Adrenal gland (tissue), 12 donors: ENCODE results near the gene LMCD1. TPM values are rescaled to one million over a fixed set of nuclear protein-coding genes. Genes with fewer than 3 reads are reported as not detected.

Source experiments
- DNase-seq, 7 donors: peaks; one replicate each; pipeline ENCODE4 v3.0.0-alpha.2; 2019 to 2020
- H3K27ac ChIP-seq, 5 donors: fragments of 200-600 bp; sonication (generic) in 4 of 5; 1 replicate in 3 of 5; 2 replicates in 2 of 5; pipeline versions ENCODE4 v1.5.1 to v1.8.0; 2016 to 2020; ENCODE audit warnings: mild to moderate bottlenecking in 1 of 5
- H3K27me3 ChIP-seq: fragments of 200-600 bp; 2 replicates; pipeline ENCODE4 v1.8.0; 2021
- H3K36me3 ChIP-seq, 2 donors: fragments of 200-600 bp; replicated peaks in 1 of 2; 1 replicate in 1 of 2; 2 replicates in 1 of 2; pipeline versions ENCODE4 v1.5.1 to v1.8.0; 2018 to 2022
- H3K4me1 ChIP-seq, 2 donors: fragments of 200-600 bp; replicated peaks in 1 of 2; 1 replicate in 1 of 2; 2 replicates in 1 of 2; pipeline versions ENCODE4 v1.5.1 to v1.8.0; 2018 to 2021
- H3K4me3 ChIP-seq, 4 donors: fragments of 200-600 bp; sonication (generic) in 3 of 4; one replicate each; pipeline ENCODE4 v1.5.1; 2016 to 2018
- H3K9me3 ChIP-seq, 3 donors: fragments of 200-600 bp; sonication (generic) in 1 of 3; replicated peaks in 1 of 3; 1 replicate in 2 of 3; 2 replicates in 1 of 3; pipeline versions ENCODE4 v1.5.1 to v1.8.0; 2016 to 2021
- CTCF ChIP-seq, 6 experiments: fragments of 450-650 bp in 4 of 6; fragments of 200-600 bp in 2 of 6; sonication (generic) in 1 of 6; IDR thresholded peaks; 1 replicate in 5 of 6; 2 replicates in 1 of 6; pipeline versions ENCODE4 v1.5.1 to v1.8.0; 2016 to 2021; ENCODE audit warnings: antibody characterized with exemption in 6 of 6, mild to moderate bottlenecking in 2 of 6, moderate library complexity in 1 of 6
- POLR2A ChIP-seq, 2 donors: fragments of 450-650 bp; IDR thresholded peaks; one replicate each; pipeline ENCODE4 v1.6.1; 2017; ENCODE audit warnings: antibody characterized with exemption in 2 of 2, mild to moderate bottlenecking in 2 of 2, moderate library complexity in 1 of 2
- WGBS, 4 donors: extraction: QIAGEN DNeasy Blood & Tissue Kit in 2 of 4; methylation state at CpG; one replicate each; pipeline versions ENCODE4 v1.1.5 to v1.1.7; 2013 to 2017; 5-methylcytosine and 5-hydroxymethylcytosine counted together
- intact Hi-C, 2 donors: fragments of 100-400 bp; cut with DNase I; formaldehyde crosslinking; loops; one replicate each; pipeline versions ENCODE4 v1.14.1 to v1.15.0; 2022 to 2023
- polyA plus RNA-seq, 3 donors: library from polyadenylated mRNA; stranded (reverse); fragments of 200-250 nt in 2 of 3; fragments of 350-450 nt in 1 of 3; fragmentation: Illumina TruSeq in 1 of 3; extraction: RNeasy Lipid Tissue Mini Kit (QIAGEN cat#74804) in 1 of 3; gene quantifications; one replicate each; pipeline ENCODE4 v1.2.3, GENCODE V29; 2013 to 2014
- total RNA-seq, 9 donors: library from RNA; depleted of rRNA in 4 of 9; stranded (reverse); fragments of >200 nt in 4 of 9; fragments of 120-200 nt in 1 of 9; fragmentation: NEBNext Ultra II Directional in 1 of 9; extraction: Animal tissue kit (Norgen Biotek cat#: 25700) in 1 of 9; gene quantifications; one replicate each; pipeline versions ENCODE4 v1.1.0 to v1.2.4, GENCODE V29; 2013 to 2023
- donor health status: healthy with polysubstance abuse.
- donor health status: Bipolar disorder and iron deficiency.
- donor health status: DM: yes; HTN: yes; CAD: no.
- donor health status: DM: no; HTN: no; CAD: no.
- donor health status: DM: no; HTN: no; CAD: no.
- donor health status: DM: yes; HTN: yes; CAD: no.

The LMCD1 gene
- total and polyA plus RNA-seq, 12 donors, result 4.8 to 26.5 (median 16.1) TPM

- no peak for DNase-seq
- TF ChIP-seq CTCF (IDR thresholded peaks at IDR 0.05) (no peak), POLR2A (IDR thresholded peaks at IDR 0.05) (no peak)
- no peaks in the 10 kb centered on the region for H3K36me3 ChIP-seq
- H3K4me3 ChIP-seq, result no peak overlapping the region
- 75 to 92% (median 86%) methylated on average over 6 of the region's 6 CpGs for WGBS, 4 donors
- H3K9me3 ChIP-seq, result no peaks in the 10 kb centered on the region
- intact Hi-C loops, result no loop called here
- peaks cover 0 to 19% of the 10 kb centered on the region in 2 donors for H3K4me1 ChIP-seq
- H3K27me3 ChIP-seq, result no peaks in the 10 kb centered on the region
- H3K27ac ChIP-seq, result peak overlapping the region in 1 of 5 donors; percentile 49
Observed at GRCh38 chr3:8576436-8576835, 74.8 kb downstream of the LMCD1 start.

- no peaks in the 10 kb centered on the region for H3K27me3 ChIP-seq
- H3K9me3 ChIP-seq, result no peaks in the 10 kb centered on the region
- H3K4me1 ChIP-seq, result peaks cover 0 to 14% of the 10 kb centered on the region in 2 donors
- no peak for TF ChIP-seq POLR2A (IDR thresholded peaks at IDR 0.05)
- TF ChIP-seq CTCF (IDR thresholded peaks at IDR 0.05), result no peak
- peak in 1 of 7 donors; percentile 49 for DNase-seq
- peak overlapping the region in 1 of 5 donors; percentile 49 for H3K27ac ChIP-seq
- 58 to 78% (median 76%) methylated on average over 2 to 5 of the region's 5 CpGs for WGBS, 4 donors
- no peaks in the 10 kb centered on the region for H3K36me3 ChIP-seq
- intact Hi-C loops, result no loop called here
- no peak overlapping the region for H3K4me3 ChIP-seq
Observed at GRCh38 chr3:8576841-8577571, 75.4 kb downstream of the LMCD1 start.

- 85 to 91% (median 89%) methylated on average over 4 of the region's 4 CpGs for WGBS, 4 donors
- Histone ChIP-seq H3K9me3 (no peaks in the 10 kb centered on the region), H3K36me3 (no peaks in the 10 kb centered on the region), H3K27ac (no peak overlapping the region), H3K4me1 (peaks cover 0 to 11% of the 10 kb centered on the region in 2 donors), H3K27me3 (no peaks in the 10 kb centered on the region), H3K4me3 (no peak overlapping the region)
- no peak for TF ChIP-seq POLR2A (IDR thresholded peaks at IDR 0.05)
- TF ChIP-seq CTCF (IDR thresholded peaks at IDR 0.05), result no peak
- DNase-seq, result no peak
- intact Hi-C loops, result no loop called here
Observed at GRCh38 chr3:8578282-8578681, 76.7 kb downstream of the LMCD1 start.

GRCh38 chr3:8579096-8579495 lies 77.5 kb downstream of the LMCD1 start:
- Histone ChIP-seq H3K4me3 (no peak overlapping the region), H3K27ac (no peak overlapping the region), H3K36me3 (no peaks in the 10 kb centered on the region), H3K27me3 (no peaks in the 10 kb centered on the region), H3K4me1 (peaks cover 0 to 11% of the 10 kb centered on the region in 2 donors), H3K9me3 (no peaks in the 10 kb centered on the region)
- TF ChIP-seq POLR2A (IDR thresholded peaks at IDR 0.05), result no peak
- TF ChIP-seq CTCF (IDR thresholded peaks at IDR 0.05), result no peak
- WGBS, 4 donors, result 54 to 68% (median 64%) methylated on average over 5 of the region's 5 CpGs
- intact Hi-C loops, result no loop called here
- no peak for DNase-seq
